ENCODE measurements around the gene NECAB3.

DNA sequence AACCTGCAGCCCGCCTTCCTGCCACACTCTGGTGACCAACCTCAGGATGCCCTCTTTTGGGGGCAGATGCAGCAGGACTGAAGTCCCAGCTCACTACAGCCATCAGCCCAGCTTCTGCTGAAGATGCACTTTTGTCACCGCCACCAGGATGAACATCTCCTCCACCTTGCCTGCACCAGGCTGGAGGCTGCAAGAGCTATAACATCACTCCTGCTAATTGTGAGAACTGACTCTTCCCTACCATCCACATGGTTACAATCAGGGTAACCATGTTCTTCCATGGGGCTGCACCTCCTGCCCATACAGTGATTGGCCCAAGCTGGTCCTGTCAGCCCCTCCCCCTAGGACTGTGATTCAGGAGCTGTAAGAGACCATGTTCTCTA is 9.5 kb downstream of the NECAB3 start:
- TF ChIP-seq CTCF (conservative IDR thresholded peaks at IDR 0.05; ENCODE audit: low read depth, low read length) (no peak), POLR2A (IDR thresholded peaks at IDR 0.05; ENCODE audit: low read depth, low read length) (no peak), FOS (IDR thresholded peaks at IDR 0.05; ENCODE audit: low read depth, low read length) (no peak)

Data from IMR-90 (cell line).